SK-N-MC (cell line): ENCODE data around the gene ACBD3.

Experiments
- EZH2 ChIP-seq: fragments of 200-600 bp; sonication (generic); IDR thresholded peaks from one replicate; pipeline ENCODE4 v1.6.1; 2017; ENCODE audit warnings: antibody characterized with exemption
- POLR2AphosphoS5 ChIP-seq: IDR thresholded peaks from 2 replicates; pipeline ENCODE4 v1.6.1; 2012; ENCODE audit warnings: mild to moderate bottlenecking, low read depth, low read length, borderline replicate concordance

DNA sequence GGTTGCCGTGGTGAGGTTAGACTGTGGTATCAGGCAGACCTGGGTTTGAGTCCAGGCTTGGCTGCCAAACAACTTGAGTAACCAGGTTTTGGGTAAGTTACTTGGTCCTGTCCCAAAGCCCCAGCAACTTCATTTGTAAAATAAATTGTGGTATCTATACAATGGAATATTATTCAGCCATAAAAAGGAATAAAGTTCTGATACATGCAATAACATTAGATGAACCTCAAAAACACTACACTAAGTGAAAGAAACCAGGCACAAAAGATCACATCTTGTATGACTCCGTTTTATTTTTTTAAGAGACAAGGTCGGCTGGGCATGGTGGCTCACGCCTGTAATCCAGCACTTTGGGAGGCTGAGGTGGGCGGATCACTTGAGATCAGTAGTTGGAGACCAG, 20.5 kb upstream of the ACBD3 start:
- no peak for TF ChIP-seq POLR2AphosphoS5
- no peak for TF ChIP-seq EZH2
